Neural progenitor cell (in vitro differentiated cells): ENCODE results near the gene SLC4A2. TPM values are rescaled to one million over a fixed set of nuclear protein-coding genes. Genes with fewer than 3 reads are reported as not detected.

Source experiments
- DNase-seq: peaks from one replicate; pipeline ENCODE4 v3.0.0-alpha.2; 2016; ENCODE audit warnings: low spot score
- H2AFZ ChIP-seq: fragments of 200-600 bp; sonication (generic); replicated peaks from 2 replicates; pipeline ENCODE4 v1.6.1; 2016; ENCODE audit warnings: antibody characterized with exemption
- H3F3A ChIP-seq: fragments of 200-600 bp; sonication (generic); 2 replicates; pipeline ENCODE4 v1.6.1; 2016; ENCODE audit warnings: antibody characterized with exemption, low read depth
- H3K27ac ChIP-seq: fragments of 200-600 bp; sonication (generic); 2 replicates; pipeline ENCODE4 v1.5.1; 2016; ENCODE audit warnings: mild to moderate bottlenecking
- H3K27me3 ChIP-seq: fragments of 200-600 bp; sonication (generic); 2 replicates; pipeline ENCODE4 v1.6.1; 2016; ENCODE audit warnings: mild to moderate bottlenecking, moderate library complexity
- H3K36me3 ChIP-seq: fragments of 200-600 bp; sonication (generic); 2 replicates; pipeline ENCODE4 v1.5.1; 2016
- H3K4me1 ChIP-seq: fragments of 200-600 bp; sonication (generic); 2 replicates; pipeline ENCODE4 v1.6.1; 2016; ENCODE audit warnings: mixed run types
- H3K4me2 ChIP-seq: fragments of 200-600 bp; sonication (generic); 2 replicates; pipeline ENCODE4 v1.6.1; 2016
- H3K4me3 ChIP-seq: fragments of 200-600 bp; sonication (generic); 2 replicates; pipeline ENCODE4 v1.5.1; 2016
- H3K79me2 ChIP-seq: fragments of 200-600 bp; sonication (generic); 2 replicates; pipeline ENCODE4 v1.6.1; 2016; ENCODE audit warnings: low read depth
- H3K9ac ChIP-seq: fragments of 200-600 bp; sonication (generic); 2 replicates; pipeline ENCODE4 v1.6.1; 2016
- H3K9me3 ChIP-seq: fragments of 200-600 bp; sonication (generic); 2 replicates; pipeline ENCODE4 v1.5.1; 2016; ENCODE audit warnings: low read depth
- H4K20me1 ChIP-seq: fragments of 200-600 bp; sonication (generic); 2 replicates; pipeline ENCODE4 v1.6.1; 2016; ENCODE audit warnings: low read depth
- H3K27ac Mint-ChIP-seq: 3 replicates; pipeline ENCODE4 v1.8.0; 2021; ENCODE audit warnings: mixed read lengths
- H3K27me3 Mint-ChIP-seq: 2 replicates; pipeline ENCODE4 v1.8.0; 2022; ENCODE audit warnings: low read depth, mild to moderate bottlenecking, inconsistent platforms, moderate library complexity, mixed read lengths; ENCODE audit not compliant: insufficient read depth
- H3K36me3 Mint-ChIP-seq: 3 replicates; pipeline ENCODE4 v1.8.0; 2021; ENCODE audit warnings: mixed read lengths
- H3K4me1 Mint-ChIP-seq: 3 replicates; pipeline ENCODE4 v1.8.0; 2021; ENCODE audit warnings: mixed read lengths
- H3K4me3 Mint-ChIP-seq: 3 replicates; pipeline ENCODE4 v1.8.0; 2021; ENCODE audit warnings: mild to moderate bottlenecking, moderate library complexity, mixed read lengths
- H3K9me3 Mint-ChIP-seq: 3 replicates; pipeline ENCODE4 v1.8.0; 2020; ENCODE audit warnings: mixed read lengths
- EZH2 ChIP-seq: fragments of 200-600 bp; sonication (generic); IDR thresholded peaks from 2 replicates; pipeline ENCODE4 v1.6.1; 2017; ENCODE audit warnings: antibody characterized with exemption, mild to moderate bottlenecking, moderate library complexity
- EZH2phosphoT487 ChIP-seq: fragments of 200-600 bp; sonication (generic); IDR thresholded peaks from 2 replicates; pipeline ENCODE4 v1.6.1; 2017; ENCODE audit warnings: antibody characterized with exemption
- total RNA-seq: library from RNA; depleted of rRNA; stranded (reverse); fragments of >200 nt; gene quantifications from 2 replicates; pipeline ENCODE4 v1.2.3, GENCODE V29; 2015; ENCODE audit warnings: low replicate concordance
- TF ChIP-seq, protein P1 (sequence below): fragments of 200-600 bp; sonication (generic); IDR thresholded peaks from 2 replicates; pipeline ENCODE4 v1.5.1; 2017; ENCODE audit warnings: antibody characterized with exemption, mild to moderate bottlenecking

Gene SLC4A2
- total RNA-seq, 1 donor from 2014 or later, result 26.1 TPM

DNA sequence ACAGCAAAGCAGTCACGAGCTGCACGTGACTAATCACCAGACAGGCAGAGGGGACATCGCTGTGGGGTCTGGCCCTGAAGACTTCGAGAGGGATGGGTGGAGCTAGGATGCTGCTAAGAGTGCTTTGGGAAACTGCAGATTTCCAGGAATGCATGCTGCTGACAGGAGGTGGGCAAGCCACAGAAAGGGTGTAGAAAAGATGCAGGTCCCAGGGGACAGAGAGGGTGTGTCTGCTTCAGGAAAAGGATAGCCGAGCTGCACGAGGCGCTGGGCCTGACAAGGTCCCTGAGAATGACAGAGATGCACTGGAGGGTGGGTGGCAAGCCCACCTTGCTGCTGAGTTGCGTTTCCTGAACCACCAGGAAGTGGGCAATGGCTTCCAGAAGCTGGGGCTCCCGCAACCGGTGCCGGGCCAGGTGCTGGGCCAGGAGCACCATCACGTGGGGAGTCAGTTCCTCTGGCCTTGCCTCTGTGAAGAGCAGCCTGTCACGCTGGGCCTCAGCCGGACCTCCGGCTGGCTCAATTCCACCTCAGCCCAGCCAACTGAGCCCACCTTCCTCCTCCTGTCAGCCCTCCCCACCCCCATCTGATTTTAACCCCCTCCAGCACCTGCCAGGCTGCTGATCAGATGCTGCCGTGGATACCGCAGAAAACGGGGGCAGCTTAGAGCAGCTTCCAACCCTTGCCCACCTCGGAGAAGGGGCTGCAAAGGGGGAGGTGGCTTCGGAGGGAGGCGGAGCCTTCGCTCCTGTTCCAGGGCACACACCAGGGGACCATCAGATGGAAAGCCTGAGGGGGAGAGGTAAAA is 19.0 kb downstream of the SLC4A2 start:
- H3K4me1 ChIP-seq, result peaks cover 30% of the 10 kb centered on the region
- TF ChIP-seq EZH2 (no peak), EZH2phosphoT487 (no peak)
- TF ChIP-seq, protein P1, sequence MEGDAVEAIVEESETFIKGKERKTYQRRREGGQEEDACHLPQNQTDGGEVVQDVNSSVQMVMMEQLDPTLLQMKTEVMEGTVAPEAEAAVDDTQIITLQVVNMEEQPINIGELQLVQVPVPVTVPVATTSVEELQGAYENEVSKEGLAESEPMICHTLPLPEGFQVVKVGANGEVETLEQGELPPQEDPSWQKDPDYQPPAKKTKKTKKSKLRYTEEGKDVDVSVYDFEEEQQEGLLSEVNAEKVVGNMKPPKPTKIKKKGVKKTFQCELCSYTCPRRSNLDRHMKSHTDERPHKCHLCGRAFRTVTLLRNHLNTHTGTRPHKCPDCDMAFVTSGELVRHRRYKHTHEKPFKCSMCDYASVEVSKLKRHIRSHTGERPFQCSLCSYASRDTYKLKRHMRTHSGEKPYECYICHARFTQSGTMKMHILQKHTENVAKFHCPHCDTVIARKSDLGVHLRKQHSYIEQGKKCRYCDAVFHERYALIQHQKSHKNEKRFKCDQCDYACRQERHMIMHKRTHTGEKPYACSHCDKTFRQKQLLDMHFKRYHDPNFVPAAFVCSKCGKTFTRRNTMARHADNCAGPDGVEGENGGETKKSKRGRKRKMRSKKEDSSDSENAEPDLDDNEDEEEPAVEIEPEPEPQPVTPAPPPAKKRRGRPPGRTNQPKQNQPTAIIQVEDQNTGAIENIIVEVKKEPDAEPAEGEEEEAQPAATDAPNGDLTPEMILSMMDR, result no peak
- H3K4me2 ChIP-seq, result no peak overlapping the region
- no peaks in the 10 kb centered on the region for H3K27me3 ChIP-seq
- H3K27me3 Mint-ChIP-seq, result peaks cover 14% of the 10 kb centered on the region
- peaks cover 28% of the 10 kb centered on the region for H4K20me1 ChIP-seq
- peaks cover 8% of the 10 kb centered on the region for H3K36me3 Mint-ChIP-seq
- peaks cover 26% of the 10 kb centered on the region for H3K79me2 ChIP-seq
- H3K9me3 Mint-ChIP-seq, result no peaks in the 10 kb centered on the region
- DNase-seq, result peak; percentile 46
- no peaks in the 10 kb centered on the region for H3K9me3 ChIP-seq
- peaks cover 23% of the 10 kb centered on the region for H3K4me1 Mint-ChIP-seq
- peak overlapping the region; percentile 92 for H3K4me3 Mint-ChIP-seq
- H3K27ac ChIP-seq, result no peak overlapping the region
- no peak overlapping the region for H3K9ac ChIP-seq
- H3K27ac Mint-ChIP-seq, result no peak overlapping the region
- H3K36me3 ChIP-seq, result no peaks in the 10 kb centered on the region
- H3F3A ChIP-seq, result peaks cover 40% of the 10 kb centered on the region
- no peak overlapping the region for H3K4me3 ChIP-seq
- H2AFZ ChIP-seq, result no peak overlapping the region

DNA sequence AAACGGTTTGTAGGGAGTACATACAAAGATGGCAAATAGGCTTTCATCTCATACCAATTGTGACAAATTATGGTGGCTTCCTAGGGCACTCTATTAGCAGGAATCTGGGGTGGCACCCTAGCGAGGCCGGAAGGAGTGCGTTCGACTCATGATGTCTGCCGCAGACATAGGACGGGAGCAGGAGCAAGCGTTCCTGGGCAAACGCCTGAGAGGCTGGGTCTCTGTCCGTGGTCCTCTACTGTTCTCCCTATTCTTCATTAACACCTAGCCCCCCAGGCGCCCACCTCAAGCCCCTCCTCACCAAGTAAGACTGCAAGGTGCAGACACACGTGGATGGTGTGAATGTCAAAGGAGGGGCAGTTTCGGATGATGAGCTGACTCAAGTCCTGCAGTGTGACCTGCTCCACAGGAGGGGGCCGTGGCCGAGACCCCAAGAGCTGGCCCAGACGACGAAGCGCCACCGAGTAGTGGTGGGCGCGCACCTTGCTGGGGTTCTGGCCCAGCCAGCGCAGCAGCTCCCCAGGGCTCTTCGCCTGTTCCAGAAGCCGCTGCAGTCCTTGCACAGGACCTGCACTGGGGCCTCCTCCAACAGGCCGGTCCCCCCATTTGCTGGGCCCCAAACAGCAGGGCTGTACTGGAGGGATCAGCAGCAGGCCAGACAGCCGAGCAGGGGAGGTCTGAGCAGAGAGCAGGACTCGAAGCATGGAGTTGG is 20.0 kb downstream of the SLC4A2 start:
- H3K36me3 Mint-ChIP-seq, result peaks cover 8% of the 10 kb centered on the region
- H3K4me3 Mint-ChIP-seq, result peak overlapping the region; percentile 92
- H3K27ac Mint-ChIP-seq, result no peak overlapping the region
- no peaks in the 10 kb centered on the region for H3K9me3 Mint-ChIP-seq
- Histone ChIP-seq H2AFZ (no peak overlapping the region), H3F3A (peaks cover 48% of the 10 kb centered on the region), H3K27me3 (peaks cover 9% of the 10 kb centered on the region), H3K4me2 (peak overlapping the region; percentile 93), H3K4me3 (peak overlapping the region; percentile 96), H3K9ac (peak overlapping the region; percentile 85), H4K20me1 (peaks cover 28% of the 10 kb centered on the region), H3K79me2 (peaks cover 26% of the 10 kb centered on the region), H3K9me3 (no peaks in the 10 kb centered on the region), H3K4me1 (peaks cover 30% of the 10 kb centered on the region), H3K27ac (no peak overlapping the region), H3K36me3 (no peaks in the 10 kb centered on the region)
- TF ChIP-seq, protein P1, result no peak
- no peak for TF ChIP-seq EZH2phosphoT487
- no peak for TF ChIP-seq EZH2
- H3K27me3 Mint-ChIP-seq, result peaks cover 16% of the 10 kb centered on the region
- DNase-seq, result no peak
- H3K4me1 Mint-ChIP-seq, result peaks cover 26% of the 10 kb centered on the region

DNA sequence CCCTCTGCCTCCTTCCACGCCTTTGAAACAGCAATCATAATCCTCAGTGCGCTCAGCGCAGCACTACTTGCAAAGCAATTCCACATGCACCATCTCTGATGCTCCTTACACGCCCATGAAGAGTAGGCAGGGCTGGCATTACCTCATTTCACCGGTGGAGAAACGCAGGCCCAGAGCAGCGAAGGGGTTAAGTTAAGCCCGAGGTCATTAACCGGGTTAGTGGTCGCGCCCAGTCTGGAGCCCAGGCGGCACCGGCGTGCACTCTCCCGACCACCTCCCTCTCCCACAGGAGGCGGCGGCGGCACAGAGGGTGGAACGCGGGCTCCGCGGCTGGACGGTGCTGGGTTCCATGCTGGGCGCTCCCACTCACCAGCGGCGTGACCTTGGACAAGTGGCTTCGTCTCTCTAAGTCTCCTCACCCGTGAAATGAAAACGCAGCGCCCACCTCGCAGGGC is 20.7 kb downstream of the SLC4A2 start:
- H3K4me3 Mint-ChIP-seq, result peak overlapping the region; percentile 92
- H3K36me3 Mint-ChIP-seq, result peaks cover 8% of the 10 kb centered on the region

More for the DNA sequence above, 20.7 kb downstream of the SLC4A2 start:
- DNase-seq, result peak; percentile 61
- TF ChIP-seq EZH2phosphoT487 (no peak), EZH2 (no peak)
- TF ChIP-seq, protein P1, result no peak
- peaks cover 26% of the 10 kb centered on the region for H3K79me2 ChIP-seq
- H3K27me3 ChIP-seq, result peaks cover 10% of the 10 kb centered on the region
- no peaks in the 10 kb centered on the region for H3K36me3 ChIP-seq
- peaks cover 28% of the 10 kb centered on the region for H4K20me1 ChIP-seq
- no peak overlapping the region for H2AFZ ChIP-seq
- no peaks in the 10 kb centered on the region for H3K9me3 ChIP-seq
- peaks cover 54% of the 10 kb centered on the region for H3F3A ChIP-seq
- Mint-ChIP-seq H3K9me3 (no peaks in the 10 kb centered on the region), H3K27me3 (peaks cover 18% of the 10 kb centered on the region), H3K27ac (peak overlapping the region; percentile 79), H3K4me1 (peaks cover 30% of the 10 kb centered on the region)
- H3K4me2 ChIP-seq, result peak overlapping the region; percentile 93
- H3K27ac ChIP-seq, result peak overlapping the region; percentile 38
- H3K9ac ChIP-seq, result peak overlapping the region; percentile 85
- peak overlapping the region; percentile 96 for H3K4me3 ChIP-seq
- H3K4me1 ChIP-seq, result peaks cover 33% of the 10 kb centered on the region
